Brain pericyte (primary cell): ENCODE measurements around the gene DCP1B.
A peak's percentile ranks its signal among the peaks of the same experiment; 100 is the strongest.

ENCODE experiments used
- DNase-seq: peaks from one replicate; pipeline ENCODE4 v3.0.0-alpha.2; 2012; ENCODE audit warnings: low read depth, low spot score

Gene DCP1B

GRCh38 chr12:2004113-2004929, at the start of gene DCP1B:
TSS of gene DCP1B (minus strand) at chr12:2004457. CDS start at chr12:2004431, 26 bp downstream.
- peak; percentile 97 for DNase-seq

GRCh38 chr12:2053691-2054090, 49.4 kb upstream of the DCP1B start:
- no peak for DNase-seq

- DNase-seq = no peak
These were observed 48.8 kb upstream of the DCP1B start, which contains the start of gene CACNA1C for GRCh38 chr12:2052826-2053678. TSS of gene CACNA1C (plus strand) at chr12:2052987. CDS start at chr12:2053563, 576 bp downstream.

GRCh38 chr12:2051700-2052621, 47.7 kb upstream of the DCP1B start:
- no peak for DNase-seq

GRCh38 chr12:2049604-2050540, 45.6 kb upstream of the DCP1B start:
- no peak for DNase-seq

GRCh38 chr12:2047752-2048151, 43.5 kb upstream of the DCP1B start:
- no peak for DNase-seq

- no peak for DNase-seq
These were observed 42.7 kb upstream of the DCP1B start for GRCh38 chr12:2046957-2047356.

- no peak for DNase-seq
These were observed 39.9 kb upstream of the DCP1B start for GRCh38 chr12:2044165-2044564.

GRCh38 chr12:2043054-2043453, 38.8 kb upstream of the DCP1B start:
- no peak for DNase-seq

- DNase-seq = no peak
These were observed 34.8 kb upstream of the DCP1B start for GRCh38 chr12:2039034-2039433.

GRCh38 chr12:2035431-2036055, 31.3 kb upstream of the DCP1B start:
- no peak for DNase-seq

- no peak for DNase-seq
These were observed 30.6 kb upstream of the DCP1B start for GRCh38 chr12:2034633-2035430.

- DNase-seq = no peak
These were observed 28.2 kb upstream of the DCP1B start for GRCh38 chr12:2032506-2032905.

- no peak for DNase-seq
These were observed 25.6 kb upstream of the DCP1B start for GRCh38 chr12:2029851-2030250.

GRCh38 chr12:2027351-2027750, 23.1 kb upstream of the DCP1B start:
- DNase-seq = no peak

GRCh38 chr12:2023365-2023764, 19.1 kb upstream of the DCP1B start:
- DNase-seq = no peak

- no peak for DNase-seq
These were observed 16.3 kb upstream of the DCP1B start for GRCh38 chr12:2020511-2020910.

GRCh38 chr12:2019126-2019525, 14.9 kb upstream of the DCP1B start:
- no peak for DNase-seq

GRCh38 chr12:2018391-2018790, 14.1 kb upstream of the DCP1B start:
- no peak for DNase-seq
